T-cell (primary cell): ENCODE results near the gene TMUB1. TPM values are rescaled to one million over a fixed set of nuclear protein-coding genes. Genes with fewer than 3 reads are reported as not detected.
A peak's percentile ranks its signal among the peaks of the same experiment; 100 is the strongest.

Source experiments
- ATAC-seq, 4 experiments: fragments of 200-7000 bp in 3 of 4; fragments of 150-1000 bp in 1 of 4; cut with Tn5 transposase; replicated peaks in 1 of 4; 1 replicate in 3 of 4; 2 replicates in 1 of 4; pipeline ENCODE4 v1.10.0; 2021; ENCODE audit warnings: moderate library complexity in 3 of 4, mild to moderate bottlenecking in 2 of 4, moderate number of reproducible peaks in 1 of 4
- CTCF ChIA-PET, 2 donors: fragments of 300-600 bp; sonication (Branson Sonifier 250); formaldehyde crosslinking; loops; one replicate each; lab custom pipeline; 2022; ENCODE audit warnings: antibody characterized with exemption in 2 of 2; lab: Charles Lee
- POLR2A ChIA-PET, 2 donors: fragments of 300-600 bp; sonication (Branson Sonifier 250); formaldehyde crosslinking; loops; one replicate each; lab custom pipeline; 2022; ENCODE audit warnings: antibody characterized with exemption in 2 of 2; lab: Charles Lee
- DNase-seq, 35 experiments: peaks; one replicate each; pipeline versions ENCODE4 v3.0.0 to v3.0.0-alpha.2; 2013 to 2023
- H3K27ac ChIP-seq: one replicate; pipeline ENCODE4 v1.5.1; 2013; ENCODE audit warnings: low read length
- H3K27me3 ChIP-seq, 2 experiments: replicated peaks in 1 of 2; 1 replicate in 1 of 2; 2 replicates in 1 of 2; pipeline versions ENCODE4 v1.6.1 to v1.7.0; 2013; ENCODE audit warnings: low read length in 1 of 2, mixed read lengths in 1 of 2; ENCODE audit not compliant: control insufficient read depth in 2 of 2, insufficient read depth in 2 of 2; ENCODE audit errors: extremely low read depth in 1 of 2
- H3K36me3 ChIP-seq, 2 donors: 1 replicate in 1 of 2; 2 replicates in 1 of 2; pipeline versions ENCODE4 v1.6.1 to v1.7.0; 2013; ENCODE audit warnings: low read length in 1 of 2; ENCODE audit not compliant: control insufficient read depth in 2 of 2, insufficient read depth in 1 of 2; ENCODE audit errors: extremely low read depth in 1 of 2
- H3K4me1 ChIP-seq, 2 experiments: 1 replicate in 1 of 2; 2 replicates in 1 of 2; pipeline versions ENCODE4 v1.6.1 to v1.7.0; 2013; ENCODE audit warnings: low read length in 2 of 2, mixed read lengths in 1 of 2; ENCODE audit not compliant: insufficient read depth in 2 of 2, control insufficient read depth in 1 of 2; ENCODE audit errors: extremely low read depth in 1 of 2
- H3K4me3 ChIP-seq, 2 donors: 1 replicate in 1 of 2; 2 replicates in 1 of 2; pipeline versions ENCODE4 v1.5.1 to v1.7.0; 2013; ENCODE audit warnings: mild to moderate bottlenecking in 2 of 2, low read length in 1 of 2, moderate library complexity in 1 of 2; ENCODE audit not compliant: control insufficient read depth in 1 of 2; ENCODE audit errors: extremely low read depth in 1 of 2
- H3K9me3 ChIP-seq: 2 replicates; pipeline ENCODE4 v1.7.0; 2013
- H3K27ac Mint-ChIP-seq, 2 donors: one replicate each; pipeline ENCODE4 v1.8.0; 2020 to 2021; ENCODE audit warnings: mild to moderate bottlenecking in 2 of 2, mixed read lengths in 2 of 2
- H3K27me3 Mint-ChIP-seq, 2 donors: one replicate each; pipeline ENCODE4 v1.8.0; 2021 to 2022; ENCODE audit warnings: mixed read lengths in 2 of 2
- H3K36me3 Mint-ChIP-seq: one replicate; pipeline ENCODE4 v1.8.0; 2021; ENCODE audit warnings: mixed read lengths
- H3K4me1 Mint-ChIP-seq, 3 donors: one replicate each; pipeline ENCODE4 v1.8.0; 2020 to 2022; ENCODE audit warnings: mixed read lengths in 3 of 3, mild to moderate bottlenecking in 1 of 3
- H3K4me3 Mint-ChIP-seq, 3 donors: one replicate each; pipeline ENCODE4 v1.8.0; 2020 to 2022; ENCODE audit warnings: mild to moderate bottlenecking in 3 of 3, mixed read lengths in 3 of 3, moderate library complexity in 3 of 3
- H3K9me3 Mint-ChIP-seq, 3 donors: one replicate each; pipeline ENCODE4 v1.8.0; 2020 to 2022; ENCODE audit warnings: mixed read lengths in 3 of 3
- WGBS: methylation state at CpG from one replicate; pipeline ENCODE4 v1.1.5; 2013; ENCODE audit warnings: missing lambda C conversion rate; ENCODE audit not compliant: insufficient coverage; 5-methylcytosine and 5-hydroxymethylcytosine counted together
- total RNA-seq, 35 experiments: library from RNA in 6 of 35; stranded (reverse) in 6 of 35; fragments of 120-200 nt in 1 of 35; gene quantifications; one replicate each; pipeline versions ENCODE4 v1.2.1 to v1.2.4 and lab custom pipeline; 2013 to 2026

TMUB1 gene
- total RNA-seq, 5 donors from 2014 or later (not counting 1 experiment from before 2014, with no cell fraction given), result 44.0 to 67.0 (median 56.5) TPM

DNA sequence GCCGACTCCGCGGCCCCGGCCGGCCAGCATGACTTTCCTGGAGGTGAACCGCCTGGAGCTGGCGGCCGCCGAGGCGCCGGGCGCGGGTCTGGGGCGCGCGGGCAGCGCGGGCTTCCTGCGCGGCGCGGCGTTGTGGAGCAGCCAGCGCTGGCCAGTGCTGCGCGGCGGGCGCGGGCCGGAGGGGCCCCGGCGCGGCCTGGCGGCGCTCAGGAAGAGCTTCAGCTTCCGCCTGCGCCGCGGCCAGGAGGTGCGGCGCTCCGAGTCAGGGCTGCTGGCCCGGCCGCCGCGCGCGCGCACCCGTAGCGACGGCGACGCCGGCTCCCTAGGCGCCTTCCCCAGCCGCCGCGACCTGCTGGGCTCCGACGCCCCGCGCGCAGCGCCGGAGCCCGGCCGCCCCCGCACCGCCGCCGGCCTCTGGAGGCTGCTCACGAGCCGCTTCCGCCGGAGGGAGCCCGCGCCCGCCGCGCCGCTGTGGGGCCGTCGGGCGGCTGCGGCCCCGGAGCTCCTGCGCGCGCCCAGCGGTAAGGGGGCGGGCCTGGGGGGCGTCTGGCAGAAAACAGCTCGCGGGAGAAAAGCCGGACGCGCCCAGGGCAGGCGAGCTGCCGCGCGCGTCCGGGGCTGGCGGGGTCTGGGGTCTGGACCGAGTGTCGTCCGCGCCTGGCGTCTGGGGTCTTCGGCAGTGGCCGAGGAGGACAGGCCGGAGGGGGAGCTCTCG, 32.0 kb upstream of the TMUB1 start:
- ATAC-seq, result peak; percentile 48 to 52 (median 52)
- peak overlapping the region in 1 of 2 donors; percentile 10 for H3K4me3 ChIP-seq
- Mint-ChIP-seq H3K27me3 (peaks cover 0 to 13% of the 10 kb centered on the region in 2 donors), H3K27ac (peak overlapping the region in 1 of 2 donors; percentile 78), H3K9me3 (no peaks in the 10 kb centered on the region), H3K4me3 (peak overlapping the region; percentile 63 to 71 (median 64)), H3K36me3 (peaks cover 18% of the 10 kb centered on the region), H3K4me1 (peaks cover 19 to 30% (median 22%) of the 10 kb centered on the region in 3 donors)
- ChIA-PET CTCF (no interaction called here), POLR2A (no interaction called here)
- H3K9me3 ChIP-seq, result no peaks in the 10 kb centered on the region
- peaks cover 2 to 41% of the 10 kb centered on the region in 2 experiments for H3K4me1 ChIP-seq
- peak in 9 of 35 experiments; percentile 8 to 53 (median 24) for DNase-seq
- peaks cover 0 to 32% of the 10 kb centered on the region in 2 experiments for H3K27me3 ChIP-seq
- 10% methylated on average over 112 of the region's 114 CpGs for WGBS
- H3K27ac ChIP-seq, result no peak overlapping the region
- no peaks in the 10 kb centered on the region for H3K36me3 ChIP-seq

- Mint-ChIP-seq H3K36me3 (peaks cover 12% of the 10 kb centered on the region), H3K9me3 (no peaks in the 10 kb centered on the region), H3K4me1 (peaks cover 19 to 31% (median 22%) of the 10 kb centered on the region in 3 donors), H3K4me3 (peak overlapping the region; percentile 34 to 41 (median 37)), H3K27ac (no peak overlapping the region), H3K27me3 (peaks cover 0 to 13% of the 10 kb centered on the region in 2 donors)
- H3K4me3 ChIP-seq, result no peak overlapping the region
- H3K9me3 ChIP-seq, result no peaks in the 10 kb centered on the region
- ATAC-seq (peak in 1 of 4 experiments; percentile 9), DNase-seq (no peak)
- WGBS, result 41% methylated on average over 99 of the region's 101 CpGs
- no peaks in the 10 kb centered on the region for H3K36me3 ChIP-seq
- H3K4me1 ChIP-seq, result peaks cover 2 to 41% of the 10 kb centered on the region in 2 experiments
- POLR2A ChIA-PET, result no interaction called here
- H3K27me3 ChIP-seq, result peaks cover 0 to 32% of the 10 kb centered on the region in 2 experiments
- H3K27ac ChIP-seq, result no peak overlapping the region
- CTCF ChIA-PET, result no interaction called here
Observed at GRCh38 chr7:151114151-151115090, 31.1 kb upstream of the TMUB1 start.

GRCh38 chr7:151113344-151114150, 30.3 kb upstream of the TMUB1 start:
- 89% methylated on average over 10 of the region's 13 CpGs for WGBS
- no peak for ATAC-seq
- ChIA-PET POLR2A (no interaction called here), CTCF (interaction anchor here in 1 of 2 donors (1.4 kb wide), 1 partner anchor 150 kb away, joined by 3 read pairs; no protein-coding TSS in a partner anchor)
- peaks cover 13 to 26% (median 16%) of the 10 kb centered on the region in 3 donors for H3K4me1 Mint-ChIP-seq
- no peaks in the 10 kb centered on the region for H3K9me3 ChIP-seq
- no peak for DNase-seq
- H3K4me3 ChIP-seq, result no peak overlapping the region
- peak overlapping the region; percentile 41 to 43 (median 42) for H3K4me3 Mint-ChIP-seq
- no peaks in the 10 kb centered on the region for H3K9me3 Mint-ChIP-seq
- peaks cover 6% of the 10 kb centered on the region for H3K36me3 Mint-ChIP-seq
- H3K27me3 Mint-ChIP-seq, result peaks cover 0 to 13% of the 10 kb centered on the region in 2 donors
- H3K27me3 ChIP-seq, result peaks cover 0 to 32% of the 10 kb centered on the region in 2 experiments
- no peak overlapping the region for H3K27ac ChIP-seq
- peaks cover 2 to 41% of the 10 kb centered on the region in 2 experiments for H3K4me1 ChIP-seq
- H3K27ac Mint-ChIP-seq, result no peak overlapping the region
- H3K36me3 ChIP-seq, result no peaks in the 10 kb centered on the region

GRCh38 chr7:151110941-151111645, 27.8 kb upstream of the TMUB1 start:
- no peak overlapping the region for H3K4me3 ChIP-seq
- ATAC-seq (peak; percentile 63 to 78 (median 70)), DNase-seq (peak; percentile 36 to 85 (median 65))
- peaks cover 2 to 17% of the 10 kb centered on the region in 2 experiments for H3K4me1 ChIP-seq
- CTCF ChIA-PET, result interaction anchor here (0.6 to 2.0 kb wide), 15 partner anchors 13 to 224 kb away, joined by 3 to 15 read pairs (median 4); partner anchors contain the start of gene ABCB8 (in 1 of the 2)
- WGBS, result 32% methylated on average over 17 of the region's 20 CpGs
- no peaks in the 10 kb centered on the region for H3K9me3 ChIP-seq
- Mint-ChIP-seq H3K36me3 (peaks cover 5% of the 10 kb centered on the region), H3K4me1 (peaks cover 5 to 12% (median 6%) of the 10 kb centered on the region in 3 donors), H3K4me3 (no peak overlapping the region), H3K9me3 (no peaks in the 10 kb centered on the region), H3K27ac (no peak overlapping the region), H3K27me3 (peaks cover 0 to 13% of the 10 kb centered on the region in 2 donors)
- POLR2A ChIA-PET, result interaction anchor here in 1 of 2 donors (0.5 kb wide), 1 partner anchor 61 kb away, joined by 3 read pairs; no protein-coding TSS in a partner anchor
- H3K27ac ChIP-seq, result no peak overlapping the region
- H3K36me3 ChIP-seq, result no peaks in the 10 kb centered on the region
- H3K27me3 ChIP-seq, result peaks cover 0 to 27% of the 10 kb centered on the region in 2 experiments

DNA sequence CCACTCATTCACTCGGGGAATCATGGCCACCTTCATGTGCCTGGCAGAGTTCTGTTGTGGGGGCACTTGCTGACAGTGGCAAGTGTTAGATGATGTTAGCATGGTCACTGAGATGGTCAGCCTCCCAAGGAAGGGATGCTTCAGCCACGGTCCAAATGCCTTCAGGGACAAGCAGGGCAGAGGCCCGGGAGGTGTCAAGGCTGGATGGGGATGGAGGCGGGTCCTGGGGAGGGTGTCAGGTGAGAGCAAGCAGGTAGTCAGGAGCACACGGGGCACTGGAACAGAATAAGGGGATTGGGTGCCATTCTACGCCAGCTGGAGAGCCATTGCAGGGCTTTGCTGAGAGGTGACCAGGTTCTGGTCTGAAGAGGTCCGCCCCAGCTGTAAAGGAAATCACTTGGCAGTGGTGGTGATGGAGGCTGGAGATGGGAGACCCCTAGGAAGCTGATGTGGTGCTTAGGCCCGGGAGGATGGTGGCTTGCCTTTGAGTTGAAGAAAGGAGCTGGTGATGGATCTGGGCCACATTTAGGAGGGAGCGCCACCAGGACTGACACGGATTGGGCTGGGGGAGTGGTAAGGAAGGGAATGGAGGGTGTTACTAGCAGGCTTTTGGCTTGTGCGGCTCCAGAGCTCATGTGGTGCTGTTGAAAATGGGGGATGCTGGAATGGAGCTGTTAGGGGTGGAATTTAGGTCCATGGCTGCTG, 27.1 kb upstream of the TMUB1 start:
- CTCF ChIA-PET, result interaction anchor here (0.6 to 2.0 kb wide), 14 partner anchors 13 to 212 kb away, joined by 3 to 15 read pairs (median 4); partner anchors contain the start of gene ABCB8 (in 1 of the 2)
- Mint-ChIP-seq H3K27me3 (peaks cover 0 to 13% of the 10 kb centered on the region in 2 donors), H3K27ac (no peak overlapping the region)

More for the DNA sequence above, 27.1 kb upstream of the TMUB1 start:
- DNase-seq, result no peak
- Histone ChIP-seq H3K9me3 (no peaks in the 10 kb centered on the region), H3K36me3 (no peaks in the 10 kb centered on the region), H3K27ac (no peak overlapping the region), H3K27me3 (peaks cover 0 to 22% of the 10 kb centered on the region in 2 experiments), H3K4me1 (peaks cover 2 to 10% of the 10 kb centered on the region in 2 experiments), H3K4me3 (no peak overlapping the region)
- no peaks in the 10 kb centered on the region for H3K9me3 Mint-ChIP-seq
- H3K4me3 Mint-ChIP-seq, result no peak overlapping the region
- WGBS, result 85% methylated on average over 10 of the region's 11 CpGs
- peaks cover 5% of the 10 kb centered on the region for H3K36me3 Mint-ChIP-seq
- POLR2A ChIA-PET, result interaction anchor here in 1 of 2 donors (0.6 kb wide), 1 partner anchor 80 kb away, joined by 4 read pairs; no protein-coding TSS in a partner anchor
- no peak for ATAC-seq
- H3K4me1 Mint-ChIP-seq, result peaks cover 2 to 8% (median 6%) of the 10 kb centered on the region in 3 donors
